PC-3 (cell line): Measurements from ENCODE around the gene PRELID2. TPM values are rescaled to one million over a fixed set of nuclear protein-coding genes. Genes with fewer than 3 reads are reported as not detected.

Experiments
- ATAC-seq: fragments of 200-7000 bp; cut with Tn5 transposase; 2 replicates; pipeline ENCODE4 v1.9.1; 2020; ENCODE audit warnings: mild to moderate bottlenecking, moderate library complexity
- BruUV-seq: library from RNA; stranded (reverse); fragments of 400-500 nt; replicated peaks from 2 replicates; lab custom pipeline; 2021; lab: Mats Ljungman, UMichigan
- CTCF ChIA-PET: fragments of 300-600 bp; sonication (Branson Sonifier 250); formaldehyde crosslinking; loops from one replicate; lab custom pipeline; 2022; ENCODE audit warnings: antibody characterized with exemption; lab: Charles Lee
- POLR2A ChIA-PET: fragments of 300-600 bp; sonication (Branson Sonifier 250); formaldehyde crosslinking; loops from one replicate; lab custom pipeline; 2022; ENCODE audit warnings: antibody characterized with exemption; ENCODE audit not compliant: unreplicated experiment; lab: Charles Lee
- DNase-seq: peaks from one replicate; pipeline ENCODE4 v3.0.0-alpha.2; 2015
- H2AFZ ChIP-seq: fragments of 300-600 bp; sonication (generic); 2 replicates; pipeline ENCODE4 v1.6.0; 2016; ENCODE audit warnings: antibody characterized with exemption, low read length
- H3F3A ChIP-seq: fragments of 300-600 bp; sonication (generic); one replicate; pipeline ENCODE4 v1.6.0; 2017; ENCODE audit warnings: antibody characterized with exemption, low read length, control low read depth, mild to moderate bottlenecking; ENCODE audit not compliant: unreplicated experiment
- H3K27ac ChIP-seq: fragments of 300-600 bp; sonication (generic); 2 replicates; pipeline ENCODE4 v1.5.1; 2016; ENCODE audit warnings: mild to moderate bottlenecking, low read length
- H3K27me3 ChIP-seq: fragments of 300-600 bp; sonication (generic); 2 replicates; pipeline ENCODE4 v1.6.1; 2016; ENCODE audit warnings: low read length, mixed read lengths
- H3K36me3 ChIP-seq: fragments of 300-600 bp; sonication (generic); 2 replicates; pipeline ENCODE4 v1.6.1; 2016; ENCODE audit warnings: low read depth, mixed run types, low read length, mixed read lengths
- H3K4me1 ChIP-seq: fragments of 300-600 bp; sonication (generic); 2 replicates; pipeline ENCODE4 v1.5.1; 2016; ENCODE audit warnings: low read length; ENCODE audit not compliant: insufficient read depth
- H3K4me2 ChIP-seq: fragments of 300-600 bp; sonication (generic); 2 replicates; pipeline ENCODE4 v1.6.0; 2016; ENCODE audit warnings: low read length
- H3K4me3 ChIP-seq: fragments of 300-600 bp; sonication (generic); 2 replicates; pipeline ENCODE4 v1.5.1; 2016; ENCODE audit warnings: mild to moderate bottlenecking, low read length, mixed read lengths
- H3K79me2 ChIP-seq: fragments of 300-600 bp; sonication (generic); 2 replicates; pipeline ENCODE4 v1.6.1; 2017; ENCODE audit warnings: low read length, mixed read lengths
- H3K9ac ChIP-seq: fragments of 300-600 bp; sonication (generic); 2 replicates; pipeline ENCODE4 v1.6.0; 2016; ENCODE audit warnings: mild to moderate bottlenecking, low read length
- H3K9me2 ChIP-seq: fragments of 300-600 bp; sonication (generic); replicated peaks from 2 replicates; pipeline ENCODE4 v1.6.1; 2016; ENCODE audit warnings: mixed run types, low read length, mixed read lengths
- H3K9me3 ChIP-seq: fragments of 300-600 bp; sonication (generic); 2 replicates; pipeline ENCODE4 v1.6.1; 2016; ENCODE audit warnings: low read length, mixed read lengths
- H4K20me1 ChIP-seq: fragments of 300-600 bp; sonication (generic); 2 replicates; pipeline ENCODE4 v1.6.1; 2016; ENCODE audit warnings: low read length, mixed read lengths
- CTCF ChIP-seq: fragments of 300-600 bp; sonication (generic); conservative IDR thresholded peaks from 2 replicates; pipeline ENCODE4 v1.5.1; 2017; ENCODE audit warnings: antibody characterized with exemption, low read depth, mild to moderate bottlenecking, low read length
- EZH2 ChIP-seq: fragments of 300-600 bp; sonication (generic); IDR thresholded peaks from one replicate; pipeline ENCODE4 v1.6.1; 2017; ENCODE audit warnings: antibody characterized with exemption, mild to moderate bottlenecking, low read length; ENCODE audit not compliant: unreplicated experiment
- EZH2phosphoT487 ChIP-seq: fragments of 300-600 bp; sonication (generic); IDR thresholded peaks from 2 replicates; pipeline ENCODE4 v1.6.1; 2018; ENCODE audit warnings: mild to moderate bottlenecking, antibody characterized with exemption, low read length, borderline replicate concordance
- intact Hi-C: fragments of 100-400 bp; cut with micrococcal nuclease; formaldehyde crosslinking; loops from 2 replicates; pipeline ENCODE4 v1.9.0; 2023
- total RNA-seq: library from RNA; depleted of rRNA; stranded (reverse); fragments of >200 nt; gene quantifications from 2 replicates; pipeline ENCODE4 v1.2.3, GENCODE V29; 2014

PRELID2 gene
- total RNA-seq, 1 experiment from 2014 or later, result 23.7 TPM

GRCh38 chr5:145853781-145854376 is 18.7 kb upstream of the PRELID2 start:
- no peaks in the 10 kb centered on the region for H4K20me1 ChIP-seq
- DNase-seq, result no peak
- no peaks in the 10 kb centered on the region for H3K36me3 ChIP-seq
- H3K27ac ChIP-seq, result peak overlapping the region; percentile 77
- peaks cover 30% of the 10 kb centered on the region for H3K4me1 ChIP-seq
- BruUV-seq, result no TSS peak
- H3K9ac ChIP-seq, result peak overlapping the region; percentile 4; the same call in 1 of the 2 replicates
- no peak overlapping the region for H3K4me3 ChIP-seq
- no peaks in the 10 kb centered on the region for H3K27me3 ChIP-seq
- H3K9me3 ChIP-seq, result no peaks in the 10 kb centered on the region
- CTCF ChIA-PET, result no interaction called here
- no peak for TF ChIP-seq EZH2phosphoT487
- TF ChIP-seq CTCF, result no peak
- no peak for TF ChIP-seq EZH2
- POLR2A ChIA-PET, result interaction anchor here (0.6 kb wide), 1 partner anchor 127 kb away, joined by 4 read pairs; no protein-coding TSS in a partner anchor
- no peaks in the 10 kb centered on the region for H3K79me2 ChIP-seq
- intact Hi-C loops, result loop anchor here (5.0 kb wide), 1 partner anchor 33 kb away; no protein-coding TSS in a partner anchor
- ATAC-seq, result no peak
- no peaks in the 10 kb centered on the region for H3F3A ChIP-seq
- H3K4me2 ChIP-seq, result peak overlapping the region; percentile 75
- peak overlapping the region; percentile 65; the same call in 1 of the 2 replicates for H2AFZ ChIP-seq
- H3K9me2 ChIP-seq, result no peaks in the 10 kb centered on the region

- no peak for DNase-seq
- H4K20me1 ChIP-seq, result no peaks in the 10 kb centered on the region
- H3K36me3 ChIP-seq, result no peaks in the 10 kb centered on the region
- H3F3A ChIP-seq, result no peaks in the 10 kb centered on the region
- H3K4me2 ChIP-seq, result no peak overlapping the region
- no peak for ATAC-seq
- H3K4me3 ChIP-seq, result no peak overlapping the region
- H3K27ac ChIP-seq, result no peak overlapping the region
- no peak overlapping the region for H3K9ac ChIP-seq
- no peaks in the 10 kb centered on the region for H3K79me2 ChIP-seq
- ChIA-PET CTCF (no interaction called here), POLR2A (no interaction called here)
- no peaks in the 10 kb centered on the region for H3K27me3 ChIP-seq
- TF ChIP-seq EZH2 (no peak), CTCF (no peak), EZH2phosphoT487 (no peak)
- no peak overlapping the region for H2AFZ ChIP-seq
- H3K9me2 ChIP-seq, result no peaks in the 10 kb centered on the region
- no peaks in the 10 kb centered on the region for H3K9me3 ChIP-seq
- peaks cover 39% of the 10 kb centered on the region for H3K4me1 ChIP-seq
- intact Hi-C loops, result loop anchor here (5.0 kb wide), 1 partner anchor 34 kb away; no protein-coding TSS in a partner anchor
- BruUV-seq, result no TSS peak
Observed at GRCh38 chr5:145852990-145853389, 17.8 kb upstream of the PRELID2 start.

GRCh38 chr5:145848854-145849253 is 13.7 kb upstream of the PRELID2 start:
- intact Hi-C loops, result no loop called here
- ChIA-PET CTCF (no interaction called here), POLR2A (no interaction called here)
- Histone ChIP-seq H3K4me1 (peaks cover 27% of the 10 kb centered on the region), H3K4me3 (no peak overlapping the region), H3K79me2 (no peaks in the 10 kb centered on the region), H3K9me3 (no peaks in the 10 kb centered on the region), H3K9me2 (no peaks in the 10 kb centered on the region), H4K20me1 (no peaks in the 10 kb centered on the region), H3K27me3 (no peaks in the 10 kb centered on the region), H3K4me2 (0 out of 2 replicates have a peak overlapping the region, but pooled peaks have one; percentile 29), H3K27ac (no peak overlapping the region), H3F3A (no peaks in the 10 kb centered on the region), H2AFZ (no peak overlapping the region), H3K9ac (no peak overlapping the region), H3K36me3 (no peaks in the 10 kb centered on the region)
- no peak for TF ChIP-seq CTCF
- TF ChIP-seq EZH2, result no peak
- no peak for TF ChIP-seq EZH2phosphoT487
- DNase-seq (peak; percentile 79), ATAC-seq (peak; percentile 60)
- BruUV-seq, result no TSS peak
